Left ventricle myocardium inferior (tissue), 1 donor: ENCODE data around the gene DELE1. TPM values are rescaled to one million over a fixed set of nuclear protein-coding genes. Genes with fewer than 3 reads are reported as not detected.

ENCODE experiments used
- DNase-seq: peaks from one replicate; pipeline ENCODE4 v3.0.0-alpha.2; 2020
- H3K27ac ChIP-seq: fragments of 200-600 bp; replicated peaks from 2 replicates; pipeline ENCODE4 v1.8.0; 2021
- H3K27me3 ChIP-seq: fragments of 200-600 bp; 2 replicates; pipeline ENCODE4 v1.8.0; 2021; ENCODE audit warnings: low read depth
- H3K36me3 ChIP-seq: fragments of 200-600 bp; 2 replicates; pipeline ENCODE4 v1.8.0; 2021
- H3K4me1 ChIP-seq: fragments of 200-600 bp; 2 replicates; pipeline ENCODE4 v1.8.0; 2021
- H3K4me3 ChIP-seq: fragments of 200-600 bp; 2 replicates; pipeline ENCODE4 v1.8.0; 2021; ENCODE audit warnings: mild to moderate bottlenecking, moderate library complexity
- H3K9me3 ChIP-seq: fragments of 200-600 bp; replicated peaks from 2 replicates; pipeline ENCODE4 v1.8.0; 2021
- CTCF ChIP-seq: fragments of 200-600 bp; IDR thresholded peaks from 2 replicates; pipeline ENCODE4 v1.8.0; 2021; ENCODE audit warnings: antibody characterized with exemption, mild to moderate bottlenecking, borderline replicate concordance
- intact Hi-C: fragments of 100-400 bp; cut with micrococcal nuclease; formaldehyde crosslinking; loops from one replicate; pipeline ENCODE4 v1.11.0; 2022
- total RNA-seq: library from RNA; stranded (reverse); fragmentation: NEBNext Ultra II Directional; extraction: Animal tissue kit (Norgen Biotek cat#: 25700); gene quantifications from one replicate; pipeline ENCODE4 v1.2.1, GENCODE V29; 2021
- donor health status: DM: no; HTN: yes; CAD: no; lungs with severe emphysema.

DELE1 gene
- total RNA-seq, 1 donor from 2014 or later: 125 TPM

GRCh38 chr5:141940695-141941271 is 17.1 kb downstream of the DELE1 start:
- no peaks in the 10 kb centered on the region for H3K9me3 ChIP-seq
- peaks cover 52% of the 10 kb centered on the region for H3K4me1 ChIP-seq
- no peaks in the 10 kb centered on the region for H3K27me3 ChIP-seq
- DNase-seq: no peak
- H3K27ac ChIP-seq: peak overlapping the region; percentile 69
- no peak overlapping the region for H3K4me3 ChIP-seq
- peaks cover 40% of the 10 kb centered on the region for H3K36me3 ChIP-seq
- intact Hi-C loops: no loop called here
- peak; percentile 29 for TF ChIP-seq CTCF

GRCh38 chr5:141941307-141941706 is 17.6 kb downstream of the DELE1 start:
- Histone ChIP-seq H3K9me3 (no peaks in the 10 kb centered on the region), H3K36me3 (peaks cover 35% of the 10 kb centered on the region), H3K4me3 (no peak overlapping the region), H3K27me3 (no peaks in the 10 kb centered on the region), H3K4me1 (peaks cover 52% of the 10 kb centered on the region), H3K27ac (peak overlapping the region; percentile 69)
- intact Hi-C loops: no loop called here
- no peak for DNase-seq
- TF ChIP-seq CTCF: no peak

GRCh38 chr5:141941779-141942178 is 18.1 kb downstream of the DELE1 start:
- TF ChIP-seq CTCF: no peak
- peaks cover 30% of the 10 kb centered on the region for H3K36me3 ChIP-seq
- H3K4me3 ChIP-seq: no peak overlapping the region
- intact Hi-C loops: no loop called here
- DNase-seq: no peak
- no peaks in the 10 kb centered on the region for H3K9me3 ChIP-seq
- peaks cover 56% of the 10 kb centered on the region for H3K4me1 ChIP-seq
- peak overlapping the region; percentile 69 for H3K27ac ChIP-seq
- H3K27me3 ChIP-seq: no peaks in the 10 kb centered on the region

- Histone ChIP-seq H3K9me3 (no peaks in the 10 kb centered on the region), H3K27me3 (no peaks in the 10 kb centered on the region), H3K4me1 (peaks cover 62% of the 10 kb centered on the region), H3K36me3 (peaks cover 25% of the 10 kb centered on the region), H3K4me3 (no peak overlapping the region), H3K27ac (peak overlapping the region; percentile 69)
- no peak for TF ChIP-seq CTCF
- intact Hi-C loops: no loop called here
- DNase-seq: no peak
These were observed 18.6 kb downstream of the DELE1 start for GRCh38 chr5:141942185-141942857.

- Histone ChIP-seq H3K9me3 (no peaks in the 10 kb centered on the region), H3K4me1 (peaks cover 77% of the 10 kb centered on the region), H3K27me3 (no peaks in the 10 kb centered on the region), H3K27ac (peak overlapping the region; percentile 69), H3K36me3 (peaks cover 14% of the 10 kb centered on the region), H3K4me3 (no peak overlapping the region)
- TF ChIP-seq CTCF: no peak
- DNase-seq: no peak
- intact Hi-C loops: no loop called here
These were observed 20.4 kb downstream of the DELE1 start for GRCh38 chr5:141944076-141944475.
